HT-29 (cell line): Measurements from ENCODE around the gene P2RY6. TPM values are rescaled to one million over a fixed set of nuclear protein-coding genes. Genes with fewer than 3 reads are reported as not detected.

Experiments
- DNase-seq: peaks from one replicate; pipeline ENCODE4 v3.0.0-alpha.2; 2015; ENCODE audit warnings: low spot score
- total RNA-seq: library from RNA; depleted of rRNA; stranded (reverse); fragments of >200 nt; shearing (Covaris generic); gene quantifications from 2 replicates; pipeline ENCODE4 v1.2.3, GENCODE V29; 2014; rRNA removed

Gene P2RY6
- total RNA-seq, 1 experiment from 2014 or later = not detected

GRCh38 chr11:73331138-73331916 is 59.2 kb downstream of the P2RY6 start:
- no peak for DNase-seq

- no peak for DNase-seq
Observed at GRCh38 chr11:73333173-73333572, 61.0 kb downstream of the P2RY6 start.

GRCh38 chr11:73333640-73334383 is 61.7 kb downstream of the P2RY6 start:
- no peak for DNase-seq

- peak; percentile 54 for DNase-seq
Observed at GRCh38 chr11:73334384-73335203, 62.5 kb downstream of the P2RY6 start.

DNA sequence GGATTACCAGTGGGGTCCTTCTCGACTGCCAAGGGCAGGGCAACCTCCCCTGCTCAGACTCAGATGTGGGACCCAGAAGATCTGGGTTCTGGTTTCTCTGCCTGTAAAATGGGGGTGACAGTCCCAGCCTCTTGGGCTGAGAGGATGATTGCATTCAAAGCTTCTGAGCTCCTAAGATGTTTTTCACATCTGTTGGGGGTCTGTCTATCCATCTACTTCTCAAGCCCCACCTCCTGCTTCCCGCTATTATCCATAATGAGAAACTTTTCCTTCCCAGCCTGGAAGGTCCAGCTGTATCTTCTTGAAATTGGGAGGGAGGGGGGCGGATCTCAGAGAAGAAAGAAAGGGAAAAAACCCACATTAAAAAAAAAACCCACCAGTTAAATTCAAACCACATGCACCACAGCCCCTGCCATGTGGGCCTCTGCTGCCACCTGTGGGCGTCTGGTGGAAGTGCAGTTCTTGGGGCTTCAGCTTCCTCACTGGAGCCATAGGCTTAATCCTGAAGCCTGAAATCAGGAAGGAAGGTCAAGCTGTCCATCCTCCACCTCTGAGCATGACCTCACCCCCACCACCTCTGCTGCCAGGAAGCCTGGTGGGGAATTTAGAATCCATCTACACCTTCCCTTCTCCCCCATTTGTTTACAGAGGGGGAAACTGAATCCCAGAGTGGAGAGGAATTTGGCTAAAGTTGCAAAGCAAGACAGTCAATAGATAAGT is 63.2 kb downstream of the P2RY6 start:
- DNase-seq = peak; percentile 97

GRCh38 chr11:73337846-73338245 is 65.7 kb downstream of the P2RY6 start:
- DNase-seq = no peak

DNA sequence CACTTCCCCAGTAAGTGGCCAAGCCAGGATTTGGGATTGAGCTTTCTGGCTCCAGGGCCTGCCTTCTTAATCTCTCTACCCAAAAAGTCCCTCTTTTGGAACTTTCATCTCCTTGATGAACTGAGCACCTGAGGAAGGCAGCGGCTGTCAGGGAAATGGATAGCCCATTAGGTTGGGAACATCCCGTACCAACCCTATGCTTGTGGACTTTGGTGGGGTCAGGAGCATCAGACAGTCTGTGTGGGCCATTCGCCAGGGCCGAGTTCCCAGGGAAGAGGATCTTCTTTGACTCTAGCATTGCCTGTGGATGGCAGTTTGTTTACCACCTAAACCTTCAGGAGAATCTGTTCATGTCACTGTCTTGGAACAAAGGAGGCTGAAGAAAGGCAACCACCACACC is 66.1 kb downstream of the P2RY6 start:
- DNase-seq = no peak

DNA sequence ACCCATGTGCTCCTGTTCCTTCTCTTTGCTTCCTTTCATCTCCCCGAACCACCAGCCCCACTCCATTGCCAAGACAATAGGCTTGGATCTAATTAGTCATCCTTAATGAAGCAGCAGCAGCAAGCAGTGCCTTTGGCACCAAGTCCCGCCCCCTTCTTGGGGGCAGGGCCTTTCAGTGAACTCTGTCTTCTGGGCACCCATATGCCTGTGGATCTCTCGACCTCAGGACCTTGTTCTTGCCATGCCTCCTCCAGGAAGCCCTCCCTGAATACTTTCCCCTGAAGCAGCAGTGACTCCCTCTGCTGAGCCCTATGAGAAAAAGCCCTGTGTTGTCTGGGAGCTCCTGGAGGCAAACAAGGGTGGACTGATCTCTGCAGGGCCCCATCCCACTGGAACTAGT is 68.0 kb downstream of the P2RY6 start:
- DNase-seq = no peak

DNA sequence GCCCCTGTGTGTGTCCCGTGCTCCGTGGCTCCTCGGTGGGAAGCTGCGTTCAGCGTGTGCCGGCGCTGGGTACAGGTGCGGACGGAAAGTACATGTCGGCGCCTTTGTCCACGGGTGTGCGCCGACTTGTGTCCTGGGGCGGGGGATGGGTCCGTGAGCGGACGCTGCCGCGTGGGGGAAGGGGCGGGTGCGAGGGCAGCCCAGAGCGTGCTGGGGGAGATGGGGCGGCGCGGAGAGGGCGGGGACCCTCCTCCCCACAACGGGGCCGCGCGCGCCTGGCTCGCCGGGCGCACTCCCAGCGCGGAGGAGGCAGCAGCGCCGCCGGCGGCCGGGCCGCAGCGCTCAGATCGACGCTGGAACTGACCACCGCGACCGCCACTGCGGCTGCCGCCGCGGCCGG is 70.5 kb downstream of the P2RY6 start:
- DNase-seq = no peak

- DNase-seq = no peak
Observed at GRCh38 chr11:73343076-73343873, 71.1 kb downstream of the P2RY6 start.

DNA sequence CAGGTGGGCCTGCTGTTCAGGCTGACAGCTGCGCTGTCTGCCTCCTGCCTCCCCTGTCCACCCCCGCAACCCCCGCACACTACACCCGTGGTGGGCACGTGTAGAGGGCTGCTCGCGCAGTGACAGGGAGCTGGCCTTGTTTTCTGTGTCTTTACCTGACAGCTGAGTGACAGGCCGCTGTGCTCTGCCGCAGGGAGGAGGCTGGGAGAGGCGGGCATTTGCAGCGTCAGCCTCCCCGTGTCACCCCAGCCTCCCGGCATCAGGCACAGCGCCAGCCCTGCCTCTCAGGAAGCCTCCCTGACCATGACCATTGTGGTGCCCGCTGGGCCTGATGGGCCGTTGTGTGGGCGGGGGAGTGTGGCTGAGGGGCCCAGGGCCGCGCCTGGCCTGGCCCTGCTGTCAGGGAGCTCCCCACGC is 72.1 kb downstream of the P2RY6 start:
- DNase-seq = no peak

DNA sequence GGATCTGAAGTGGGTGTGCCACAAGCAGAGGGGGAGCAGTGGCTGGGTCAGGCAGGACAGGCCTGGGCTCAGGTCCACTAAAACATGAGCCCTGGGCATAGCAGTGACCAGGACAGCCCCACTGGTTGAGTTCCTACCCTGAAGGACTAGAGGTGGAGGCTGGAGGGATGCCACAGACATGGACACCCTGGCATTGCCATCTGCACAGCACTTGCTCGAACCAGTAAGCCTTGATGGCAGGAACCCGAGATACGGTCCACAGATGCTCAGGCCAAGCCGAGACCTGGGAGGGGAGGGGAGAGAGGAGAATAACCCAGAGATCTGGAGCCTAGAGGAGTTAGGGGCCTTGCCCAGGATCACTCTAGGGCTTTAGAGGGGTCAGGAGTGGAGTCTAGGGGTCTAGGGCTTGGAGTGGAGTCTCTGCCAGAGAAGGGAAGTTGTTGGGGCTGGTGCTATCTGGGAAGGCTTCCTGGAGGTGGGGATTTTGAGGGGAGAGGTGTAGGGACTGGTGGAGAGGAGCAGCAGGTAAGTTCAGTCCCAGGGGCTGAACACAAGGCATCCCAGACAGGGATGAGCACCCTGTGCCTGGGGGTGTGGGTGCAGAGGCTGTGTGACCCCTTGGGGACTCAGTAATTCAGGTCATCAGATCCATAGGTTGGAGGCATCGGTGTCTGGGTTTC is 73.5 kb downstream of the P2RY6 start:
- DNase-seq = no peak

DNA sequence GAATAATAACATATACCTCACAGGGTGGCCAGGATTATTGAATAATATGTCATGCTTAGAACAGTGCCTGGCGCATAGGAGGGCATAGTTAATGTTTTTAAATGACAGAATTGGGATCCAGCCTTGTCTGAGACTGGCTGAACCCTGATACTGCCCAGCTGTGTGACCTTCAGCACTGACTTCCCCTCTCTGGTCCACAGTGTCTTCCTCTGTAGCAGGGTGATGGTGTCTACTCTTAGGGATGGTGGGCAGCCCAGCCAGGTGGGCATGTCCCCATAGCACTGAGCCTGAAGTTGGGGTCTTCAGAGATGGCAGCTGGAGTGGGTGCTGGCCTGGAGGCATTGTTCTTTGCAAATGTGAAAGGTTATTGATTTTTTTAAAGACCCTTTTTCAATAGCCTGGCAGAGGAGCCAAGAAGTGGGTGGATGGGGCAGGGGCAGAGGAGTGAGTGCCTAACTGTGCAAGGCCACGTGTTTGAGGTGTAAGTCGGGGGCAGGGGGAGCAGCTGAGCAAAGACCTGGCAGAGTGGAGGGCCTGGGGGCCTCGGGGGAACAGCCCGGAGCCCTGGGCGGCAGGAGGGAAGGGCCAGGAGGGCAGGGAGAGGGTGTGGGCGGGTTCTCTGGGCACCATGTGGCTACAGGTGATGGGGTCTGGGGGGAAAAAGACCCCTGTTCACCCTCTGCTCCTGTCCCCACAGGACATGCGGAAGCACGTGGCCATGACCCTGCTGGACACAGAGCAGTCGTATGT is 74.2 kb downstream of the P2RY6 start:
- no peak for DNase-seq

GRCh38 chr11:73347067-73347466 is 74.9 kb downstream of the P2RY6 start:
- DNase-seq = no peak

Other genes with a start within 250 kb of the P2RY6 start
- 2.9 and 4.8 TPM in 2 replicates for gene FCHSD2, start 130.0 kb upstream of the P2RY6 start, total RNA-seq
- gene P2RY2, start 54.1 kb upstream of the P2RY6 start, total RNA-seq = 36.4 and 39.5 TPM in 2 replicates
- 31.9 and 33.1 TPM in 2 replicates for gene ARHGEF17, start 35.9 kb downstream of the P2RY6 start, total RNA-seq
- gene RELT, start 104.1 kb downstream of the P2RY6 start, total RNA-seq = 20.9 and 21.5 TPM in 2 replicates